GM04503 (cell line): ENCODE results near the gene GLT8D2.

Experiments
- DNase-seq: peaks from one replicate; pipeline ENCODE4 v3.0.0-alpha.2; 2012; ENCODE audit warnings: low read depth

Gene GLT8D2

GRCh38 chr12:103948746-103949406 is 101.1 kb downstream of the GLT8D2 start:
- no peak for DNase-seq

GRCh38 chr12:103947871-103948555 is 102.0 kb downstream of the GLT8D2 start:
- no peak for DNase-seq

GRCh38 chr12:103944964-103945363 is 105.0 kb downstream of the GLT8D2 start:
- no peak for DNase-seq
